ENCODE results near the gene OXER1. TPM values are rescaled to one million over a fixed set of nuclear protein-coding genes. Genes with fewer than 3 reads are reported as not detected.

The OXER1 gene
- 0.60 TPM for polyA plus RNA-seq (2013, experiment 1 of 2)
- 0.76 TPM for polyA plus RNA-seq (2013, experiment 2 of 2)

GRCh38 chr2:42764096-42764495 is at the start of gene OXER1:
OXER1 (minus strand) TSS chr2:42764135; CDS start chr2:42764062, 73 bp downstream.
- H3K27ac ChIP-seq (ENCODE audit: low read depth, low read length): no peak within 1 kb of the TSS
- H3K9ac ChIP-seq (ENCODE audit: low read depth, low read length): no peak within 1 kb of the TSS
- H3K36me3 ChIP-seq (ENCODE audit: insufficient read depth, low read length): no peaks in the 10 kb centered on the region
- H3K9me3 ChIP-seq (ENCODE audit: insufficient read depth, low read depth, low read length): no peaks in the 10 kb centered on the region
- no peak within 1 kb of the TSS for H3K4me3 ChIP-seq (ENCODE audit: low read length)
- 79% methylated on average over 4 of the region's 5 CpGs for WGBS
- H3K27me3 ChIP-seq (ENCODE audit: insufficient read depth, low read length): no peaks in the 10 kb centered on the region
- 0 out of 2 replicates have a peak, but pooled peaks cover 2% of the 10 kb centered on the region for H3K4me1 ChIP-seq (ENCODE audit: insufficient read depth, low read length)

GRCh38 chr2:42812899-42813479 is 49.1 kb upstream of the OXER1 start:
- Histone ChIP-seq H3K27me3 (ENCODE audit: insufficient read depth, low read length) (no peaks in the 10 kb centered on the region), H3K4me3 (ENCODE audit: low read length) (no peak overlapping the region), H3K36me3 (ENCODE audit: insufficient read depth, low read length) (no peaks in the 10 kb centered on the region), H3K4me1 (ENCODE audit: insufficient read depth, low read length) (0 out of 2 replicates have a peak, but pooled peaks cover 8% of the 10 kb centered on the region), H3K9me3 (ENCODE audit: insufficient read depth, low read depth, low read length) (no peaks in the 10 kb centered on the region), H3K27ac (ENCODE audit: low read depth, low read length) (no peak overlapping the region), H3K9ac (ENCODE audit: low read depth, low read length) (no peak overlapping the region)
- WGBS: no CpG with 5 or more reads among the region's 1 CpG

- H3K9ac ChIP-seq (ENCODE audit: low read depth, low read length): peak overlapping the region; percentile 93
- 1% methylated on average over 51 of the region's 51 CpGs for WGBS
Measured at GRCh38 chr2:42810971-42811811, 47.3 kb upstream of the OXER1 start.

GRCh38 chr2:42810121-42810970 is 46.4 kb upstream of the OXER1 start:
- Histone ChIP-seq H3K9ac (ENCODE audit: low read depth, low read length) (peak overlapping the region; percentile 93), H3K4me3 (ENCODE audit: low read length) (peak overlapping the region; percentile 76), H3K9me3 (ENCODE audit: insufficient read depth, low read depth, low read length) (no peaks in the 10 kb centered on the region), H3K27me3 (ENCODE audit: insufficient read depth, low read length) (no peaks in the 10 kb centered on the region), H3K36me3 (ENCODE audit: insufficient read depth, low read length) (no peaks in the 10 kb centered on the region), H3K4me1 (ENCODE audit: insufficient read depth, low read length) (0 out of 2 replicates have a peak, but pooled peaks cover 7% of the 10 kb centered on the region), H3K27ac (ENCODE audit: low read depth, low read length) (peak overlapping the region; percentile 92)
- WGBS: under 1% methylated on average over 83 of the region's 83 CpGs

More at GRCh38 chr2:42810971-42811811, 47.3 kb upstream of the OXER1 start:
- Histone ChIP-seq H3K36me3 (ENCODE audit: insufficient read depth, low read length) (no peaks in the 10 kb centered on the region), H3K4me3 (ENCODE audit: low read length) (peak overlapping the region; percentile 76), H3K27me3 (ENCODE audit: insufficient read depth, low read length) (no peaks in the 10 kb centered on the region), H3K27ac (ENCODE audit: low read depth, low read length) (peak overlapping the region; percentile 92), H3K4me1 (ENCODE audit: insufficient read depth, low read length) (0 out of 2 replicates have a peak, but pooled peaks cover 8% of the 10 kb centered on the region), H3K9me3 (ENCODE audit: insufficient read depth, low read depth, low read length) (no peaks in the 10 kb centered on the region)

GRCh38 chr2:42809819-42810120 is 45.8 kb upstream of the OXER1 start:
- no peaks in the 10 kb centered on the region for H3K9me3 ChIP-seq (ENCODE audit: insufficient read depth, low read depth, low read length)
- under 1% methylated on average over 35 of the region's 35 CpGs for WGBS
- peak overlapping the region; percentile 93 for H3K9ac ChIP-seq (ENCODE audit: low read depth, low read length)
- no peaks in the 10 kb centered on the region for H3K36me3 ChIP-seq (ENCODE audit: insufficient read depth, low read length)
- H3K27me3 ChIP-seq (ENCODE audit: insufficient read depth, low read length): no peaks in the 10 kb centered on the region
- H3K27ac ChIP-seq (ENCODE audit: low read depth, low read length): peak overlapping the region; percentile 92
- peak overlapping the region; percentile 76 for H3K4me3 ChIP-seq (ENCODE audit: low read length)
- 0 out of 2 replicates have a peak, but pooled peaks cover 5% of the 10 kb centered on the region for H3K4me1 ChIP-seq (ENCODE audit: insufficient read depth, low read length)

- peak overlapping the region; percentile 76 for H3K4me3 ChIP-seq (ENCODE audit: low read length)
- no peaks in the 10 kb centered on the region for H3K36me3 ChIP-seq (ENCODE audit: insufficient read depth, low read length)
- no peaks in the 10 kb centered on the region for H3K9me3 ChIP-seq (ENCODE audit: insufficient read depth, low read depth, low read length)
- H3K9ac ChIP-seq (ENCODE audit: low read depth, low read length): peak overlapping the region; percentile 93
- H3K4me1 ChIP-seq (ENCODE audit: insufficient read depth, low read length): 0 out of 2 replicates have a peak, but pooled peaks cover 5% of the 10 kb centered on the region
- H3K27ac ChIP-seq (ENCODE audit: low read depth, low read length): peak overlapping the region; percentile 92
- H3K27me3 ChIP-seq (ENCODE audit: insufficient read depth, low read length): no peaks in the 10 kb centered on the region
- WGBS: 58% methylated on average over 9 of the region's 10 CpGs
Measured at GRCh38 chr2:42809131-42809818, 45.3 kb upstream of the OXER1 start.

GRCh38 chr2:42808301-42808700 is 44.4 kb upstream of the OXER1 start:
- no peaks in the 10 kb centered on the region for H3K36me3 ChIP-seq (ENCODE audit: insufficient read depth, low read length)
- H3K27ac ChIP-seq (ENCODE audit: low read depth, low read length): no peak overlapping the region
- no peaks in the 10 kb centered on the region for H3K27me3 ChIP-seq (ENCODE audit: insufficient read depth, low read length)
- no peak overlapping the region for H3K9ac ChIP-seq (ENCODE audit: low read depth, low read length)
- 0 out of 2 replicates have a peak, but pooled peaks cover 5% of the 10 kb centered on the region for H3K4me1 ChIP-seq (ENCODE audit: insufficient read depth, low read length)
- WGBS: 92% methylated on average over 5 of the region's 5 CpGs
- no peak overlapping the region for H3K4me3 ChIP-seq (ENCODE audit: low read length)
- H3K9me3 ChIP-seq (ENCODE audit: insufficient read depth, low read depth, low read length): no peaks in the 10 kb centered on the region

- Histone ChIP-seq H3K4me1 (ENCODE audit: insufficient read depth, low read length) (0 out of 2 replicates have a peak, but pooled peaks cover 5% of the 10 kb centered on the region), H3K27ac (ENCODE audit: low read depth, low read length) (no peak overlapping the region), H3K9ac (ENCODE audit: low read depth, low read length) (no peak overlapping the region), H3K27me3 (ENCODE audit: insufficient read depth, low read length) (no peaks in the 10 kb centered on the region), H3K9me3 (ENCODE audit: insufficient read depth, low read depth, low read length) (no peaks in the 10 kb centered on the region), H3K4me3 (ENCODE audit: low read length) (no peak overlapping the region), H3K36me3 (ENCODE audit: insufficient read depth, low read length) (no peaks in the 10 kb centered on the region)
- WGBS: 93% methylated on average over 6 of the region's 6 CpGs
Measured at GRCh38 chr2:42806786-42807185, 42.9 kb upstream of the OXER1 start.

- Histone ChIP-seq H3K4me1 (ENCODE audit: insufficient read depth, low read length) (0 out of 2 replicates have a peak, but pooled peaks cover 5% of the 10 kb centered on the region), H3K9me3 (ENCODE audit: insufficient read depth, low read depth, low read length) (no peaks in the 10 kb centered on the region), H3K27ac (ENCODE audit: low read depth, low read length) (no peak overlapping the region), H3K27me3 (ENCODE audit: insufficient read depth, low read length) (no peaks in the 10 kb centered on the region), H3K36me3 (ENCODE audit: insufficient read depth, low read length) (no peaks in the 10 kb centered on the region), H3K9ac (ENCODE audit: low read depth, low read length) (no peak overlapping the region), H3K4me3 (ENCODE audit: low read length) (no peak overlapping the region)
- 73% methylated on average over 5 of the region's 5 CpGs for WGBS
Measured at GRCh38 chr2:42804891-42805290, 41.0 kb upstream of the OXER1 start.

GRCh38 chr2:42804338-42804737 is 40.4 kb upstream of the OXER1 start:
- no peak overlapping the region for H3K4me3 ChIP-seq (ENCODE audit: low read length)
- H3K9me3 ChIP-seq (ENCODE audit: insufficient read depth, low read depth, low read length): no peaks in the 10 kb centered on the region
- WGBS: 95% methylated on average over 2 of the region's 3 CpGs
- no peaks in the 10 kb centered on the region for H3K36me3 ChIP-seq (ENCODE audit: insufficient read depth, low read length)
- no peaks in the 10 kb centered on the region for H3K27me3 ChIP-seq (ENCODE audit: insufficient read depth, low read length)
- no peak overlapping the region for H3K9ac ChIP-seq (ENCODE audit: low read depth, low read length)
- 0 out of 2 replicates have a peak, but pooled peaks cover 3% of the 10 kb centered on the region for H3K4me1 ChIP-seq (ENCODE audit: insufficient read depth, low read length)
- no peak overlapping the region for H3K27ac ChIP-seq (ENCODE audit: low read depth, low read length)
